GM12878 (cell line): ENCODE data around the gene CLEC16A.

ENCODE experiments used
- CBFB ChIP-seq: IDR thresholded peaks from 2 replicates; pipeline ENCODE4 v1.6.1; 2016; ENCODE audit warnings: antibody characterized with exemption, low read depth
- CBX3 ChIP-seq: fragments of 200-600 bp; sonication (generic); IDR thresholded peaks from 2 replicates; pipeline ENCODE4 v1.6.1; 2016; ENCODE audit warnings: low read depth, borderline replicate concordance
- ESRRA ChIP-seq: IDR thresholded peaks from 2 replicates; pipeline ENCODE4 v1.6.1; 2012; ENCODE audit warnings: mild to moderate bottlenecking, low read length, improper control_type of control experiment
- EZH2 ChIP-seq: IDR thresholded peaks from 2 replicates; pipeline ENCODE4 v1.6.1; 2012; ENCODE audit warnings: low read depth, mild to moderate bottlenecking, control low read depth, inconsistent platforms, low read length, borderline replicate concordance; ENCODE audit not compliant: control insufficient read depth
- GABPA ChIP-seq: IDR thresholded peaks from 2 replicates; pipeline ENCODE4 v1.6.1; 2014; ENCODE audit warnings: antibody characterized with exemption, low read depth, mild to moderate bottlenecking, inconsistent platforms
- IKZF1 ChIP-seq: fragments of 450-650 bp; conservative IDR thresholded peaks from 2 replicates; pipeline ENCODE4 v1.6.1; 2017; ENCODE audit warnings: antibody characterized with exemption, mild to moderate bottlenecking
- POLR2A ChIP-seq: IDR thresholded peaks from 2 replicates; pipeline ENCODE4 v1.6.1; 2011; ENCODE audit warnings: low read depth, mild to moderate bottlenecking, low read length
- RAD21 ChIP-seq: IDR thresholded peaks from 2 replicates; pipeline ENCODE4 v1.6.1; 2011; ENCODE audit warnings: mild to moderate bottlenecking, low read depth, low read length, moderate library complexity; ENCODE audit not compliant: insufficient read depth
- RCOR1 ChIP-seq: conservative IDR thresholded peaks from 2 replicates; pipeline ENCODE4 v1.6.1; 2012; ENCODE audit warnings: low read depth, low read length, improper control_type of control experiment
- REST ChIP-seq: IDR thresholded peaks from 2 replicates; pipeline ENCODE4 v1.6.1; 2012; ENCODE audit warnings: mild to moderate bottlenecking, low read depth, low read length
- SMAD1 ChIP-seq: fragments of 450-650 bp; IDR thresholded peaks from 2 replicates; pipeline ENCODE4 v1.6.1; 2018; ENCODE audit warnings: mild to moderate bottlenecking, low read depth; ENCODE audit not compliant: partially characterized antibody
- TF ChIP-seq, protein P1 (sequence below), 3 experiments: IDR thresholded peaks in 2 of 3; conservative IDR thresholded peaks in 1 of 3; 2 replicates each; pipeline ENCODE4 v1.5.1; 2011; ENCODE audit warnings: low read depth in 3 of 3, low read length in 3 of 3, mild to moderate bottlenecking in 3 of 3, control low read depth in 2 of 3, moderate library complexity in 2 of 3, inconsistent platforms in 1 of 3, mixed read lengths in 1 of 3; ENCODE audit not compliant: control insufficient read depth in 2 of 3, insufficient read depth in 1 of 3; ENCODE audit errors: extremely low read depth in 1 of 3

DNA sequence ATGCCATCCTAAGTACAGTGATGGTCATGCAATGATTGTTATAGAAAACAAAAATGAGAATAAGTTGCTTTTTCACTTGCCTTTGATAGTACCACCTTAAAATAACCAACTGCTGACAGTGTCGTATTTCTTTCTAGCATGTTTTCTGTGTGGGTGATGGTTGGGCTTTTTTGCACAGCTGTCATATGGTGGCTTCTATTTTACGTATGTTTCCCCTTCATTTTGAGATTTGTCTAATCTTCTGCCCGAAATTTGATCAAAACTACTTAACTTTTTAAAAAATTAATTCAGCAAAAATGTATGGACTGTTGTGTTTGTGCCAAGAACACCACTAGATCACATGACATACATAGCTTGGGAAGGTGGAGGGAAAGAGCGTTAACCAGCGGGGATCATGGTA, 90.7 kb downstream of the CLEC16A start:
- TF ChIP-seq EZH2 (no peak), SMAD1 (no peak), ESRRA (no peak), IKZF1 (no peak), CBX3 (no peak), RCOR1 (no peak), POLR2A (no peak), RAD21 (no peak), GABPA (no peak), CBFB (no peak), REST (no peak)
- TF ChIP-seq, protein P1, sequence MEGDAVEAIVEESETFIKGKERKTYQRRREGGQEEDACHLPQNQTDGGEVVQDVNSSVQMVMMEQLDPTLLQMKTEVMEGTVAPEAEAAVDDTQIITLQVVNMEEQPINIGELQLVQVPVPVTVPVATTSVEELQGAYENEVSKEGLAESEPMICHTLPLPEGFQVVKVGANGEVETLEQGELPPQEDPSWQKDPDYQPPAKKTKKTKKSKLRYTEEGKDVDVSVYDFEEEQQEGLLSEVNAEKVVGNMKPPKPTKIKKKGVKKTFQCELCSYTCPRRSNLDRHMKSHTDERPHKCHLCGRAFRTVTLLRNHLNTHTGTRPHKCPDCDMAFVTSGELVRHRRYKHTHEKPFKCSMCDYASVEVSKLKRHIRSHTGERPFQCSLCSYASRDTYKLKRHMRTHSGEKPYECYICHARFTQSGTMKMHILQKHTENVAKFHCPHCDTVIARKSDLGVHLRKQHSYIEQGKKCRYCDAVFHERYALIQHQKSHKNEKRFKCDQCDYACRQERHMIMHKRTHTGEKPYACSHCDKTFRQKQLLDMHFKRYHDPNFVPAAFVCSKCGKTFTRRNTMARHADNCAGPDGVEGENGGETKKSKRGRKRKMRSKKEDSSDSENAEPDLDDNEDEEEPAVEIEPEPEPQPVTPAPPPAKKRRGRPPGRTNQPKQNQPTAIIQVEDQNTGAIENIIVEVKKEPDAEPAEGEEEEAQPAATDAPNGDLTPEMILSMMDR (IDR thresholded peaks at IDR 0.05 in 2 of 3, conservative IDR thresholded peaks at IDR 0.05 in 1 of 3; ENCODE audit: control insufficient read depth in 2 of 3, extremely low read depth in 1 of 3, insufficient read depth in 1 of 3, low read depth in 3 of 3, low read length in 3 of 3) = no peak
